Suprapubic skin (tissue), 4 donors: ENCODE data around the gene WDR33.

ENCODE experiments used
- POLR2A ChIP-seq, 2 donors: fragments of 450-650 bp; IDR thresholded peaks; one replicate each; pipeline ENCODE4 v1.6.1; 2017; ENCODE audit warnings: antibody characterized with exemption in 2 of 2, mild to moderate bottlenecking in 2 of 2, moderate library complexity in 2 of 2
- POLR2AphosphoS5 ChIP-seq, 3 donors: sonication (generic); formaldehyde crosslinking; IDR thresholded peaks; one replicate each; pipeline ENCODE4 v1.6.1; 2017; ENCODE audit warnings: antibody characterized with exemption in 3 of 3
- TF ChIP-seq, protein P1 (sequence below), 2 donors: fragments of 200-600 bp in 1 of 2; fragments of 450-650 bp in 1 of 2; sonication (generic) in 1 of 2; IDR thresholded peaks; one replicate each; pipeline ENCODE4 v1.5.1; 2016 to 2019; ENCODE audit warnings: antibody characterized with exemption in 2 of 2, mild to moderate bottlenecking in 1 of 2, moderate library complexity in 1 of 2

DNA sequence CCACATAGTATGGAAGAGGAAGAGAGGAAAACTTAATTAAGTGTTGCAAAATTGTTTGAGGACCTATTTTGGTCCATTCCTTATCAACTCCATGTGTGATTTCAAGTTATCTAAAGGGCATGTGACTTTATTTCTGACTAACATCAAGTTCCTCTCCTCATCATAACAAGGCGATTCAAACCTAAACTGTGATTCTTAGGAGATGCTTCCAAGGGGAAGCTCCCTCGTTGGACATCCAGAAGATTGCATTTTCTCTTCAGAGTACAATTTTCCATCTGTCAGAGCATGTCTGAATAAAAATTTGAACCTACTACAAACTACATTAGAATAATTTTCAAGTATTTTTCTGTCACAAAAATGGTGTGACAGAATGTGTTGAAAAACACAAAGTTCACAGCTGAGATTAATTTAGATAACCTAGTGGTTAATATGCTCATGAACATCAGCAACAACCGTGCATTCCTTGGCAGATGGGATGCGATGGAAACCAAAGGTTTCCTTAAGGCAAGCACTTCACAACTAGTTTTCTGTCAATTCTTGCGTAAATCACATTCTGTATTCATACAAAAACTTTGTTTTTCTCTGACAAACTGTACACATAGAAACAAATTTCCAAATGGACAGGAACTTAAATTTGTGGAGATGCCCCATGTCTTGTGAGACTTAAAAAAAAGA is 105.4 kb downstream of the WDR33 start:
- TF ChIP-seq, protein P1, sequence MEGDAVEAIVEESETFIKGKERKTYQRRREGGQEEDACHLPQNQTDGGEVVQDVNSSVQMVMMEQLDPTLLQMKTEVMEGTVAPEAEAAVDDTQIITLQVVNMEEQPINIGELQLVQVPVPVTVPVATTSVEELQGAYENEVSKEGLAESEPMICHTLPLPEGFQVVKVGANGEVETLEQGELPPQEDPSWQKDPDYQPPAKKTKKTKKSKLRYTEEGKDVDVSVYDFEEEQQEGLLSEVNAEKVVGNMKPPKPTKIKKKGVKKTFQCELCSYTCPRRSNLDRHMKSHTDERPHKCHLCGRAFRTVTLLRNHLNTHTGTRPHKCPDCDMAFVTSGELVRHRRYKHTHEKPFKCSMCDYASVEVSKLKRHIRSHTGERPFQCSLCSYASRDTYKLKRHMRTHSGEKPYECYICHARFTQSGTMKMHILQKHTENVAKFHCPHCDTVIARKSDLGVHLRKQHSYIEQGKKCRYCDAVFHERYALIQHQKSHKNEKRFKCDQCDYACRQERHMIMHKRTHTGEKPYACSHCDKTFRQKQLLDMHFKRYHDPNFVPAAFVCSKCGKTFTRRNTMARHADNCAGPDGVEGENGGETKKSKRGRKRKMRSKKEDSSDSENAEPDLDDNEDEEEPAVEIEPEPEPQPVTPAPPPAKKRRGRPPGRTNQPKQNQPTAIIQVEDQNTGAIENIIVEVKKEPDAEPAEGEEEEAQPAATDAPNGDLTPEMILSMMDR (IDR thresholded peaks at IDR 0.05) = no peak
- peak in 2 of 3 donors; percentile 30 to 42 for TF ChIP-seq POLR2AphosphoS5 (IDR thresholded peaks at IDR 0.05)
- TF ChIP-seq POLR2A (IDR thresholded peaks at IDR 0.05) = no peak
